HEK293 (cell line): ENCODE measurements around the gene CTDSP2.
A peak's percentile ranks its signal among the peaks of the same experiment; 100 is the strongest.

Experiments
- CTCF ChIA-PET: fragments of 350-600 bp; formaldehyde crosslinking; extraction: SDS; loops from one replicate; lab custom pipeline; 2021; ENCODE audit warnings: antibody characterized with exemption; lab: Yijun Ruan, JAX
- POLR2A ChIA-PET: fragments of 300-600 bp; formaldehyde crosslinking; extraction: SDS; loops from one replicate; lab custom pipeline; 2020; ENCODE audit warnings: antibody characterized with exemption, inconsistent platforms; lab: Yijun Ruan, JAX
- H3K27ac ChIP-seq: fragments of 200-500 bp; sonication (Bioruptor generic); 2 replicates; pipeline ENCODE4 v1.5.1; 2014; ENCODE audit warnings: low read depth, low read length, control low read depth, inconsistent platforms; ENCODE audit errors: extremely low read depth
- H3K36me3 ChIP-seq, 2 experiments: fragments of 200-500 bp in 1 of 2; sonication (Bioruptor generic) in 1 of 2; 1 replicate in 1 of 2; 2 replicates in 1 of 2; pipeline ENCODE4 v1.5.1; 2014 to 2017; ENCODE audit warnings: inconsistent platforms in 2 of 2, low read length in 2 of 2; ENCODE audit not compliant: control insufficient read depth in 2 of 2, insufficient read depth in 1 of 2
- H3K4me1 ChIP-seq: fragments of 200-500 bp; sonication (Bioruptor generic); 2 replicates; pipeline ENCODE4 v1.5.1; 2014; ENCODE audit warnings: mild to moderate bottlenecking, low read length, inconsistent platforms; ENCODE audit not compliant: control insufficient read depth, insufficient read depth
- H3K4me3 ChIP-seq: 2 replicates; pipeline ENCODE4 v1.5.1; 2011; ENCODE audit warnings: low read depth, mild to moderate bottlenecking, control low read depth, low read length, moderate library complexity
- H3K9me3 ChIP-seq: fragments of 200-500 bp; sonication (Bioruptor generic); 2 replicates; pipeline ENCODE4 v1.5.1; 2014; ENCODE audit warnings: low read depth, low read length, inconsistent platforms; ENCODE audit not compliant: control insufficient read depth, insufficient read depth
- AEBP2 ChIP-seq: fragments of 450-650 bp; formaldehyde crosslinking; IDR thresholded peaks from 2 replicates; pipeline ENCODE4 v1.5.1; 2016; ENCODE audit warnings: missing biosample characterization, missing genetic modification characterization, borderline replicate concordance
- ATF2 ChIP-seq: fragments of 450-650 bp; formaldehyde crosslinking; IDR thresholded peaks from 2 replicates; pipeline ENCODE4 v1.5.1; 2016; ENCODE audit warnings: missing biosample characterization, missing genetic modification characterization, low read depth
- BCL6B ChIP-seq: fragments of 450-650 bp; formaldehyde crosslinking; IDR thresholded peaks from 2 replicates; pipeline ENCODE4 v1.5.1; 2017; ENCODE audit warnings: missing biosample characterization, missing genetic modification characterization
- CTCF ChIP-seq: fragments of 450-650 bp; formaldehyde crosslinking; IDR thresholded peaks from 2 replicates; pipeline ENCODE4 v1.5.1; 2016; ENCODE audit warnings: missing biosample characterization, missing genetic modification characterization
- IKZF3 ChIP-seq: fragments of 450-650 bp; IDR thresholded peaks from 2 replicates; pipeline ENCODE4 v1.5.0; 2018; ENCODE audit warnings: missing biosample characterization, mild to moderate bottlenecking, missing genetic modification characterization, moderate library complexity
- TRIM28 ChIP-seq: IDR thresholded peaks from 2 replicates; pipeline ENCODE4 v1.6.1; 2011; ENCODE audit warnings: low read length, control low read depth, borderline replicate concordance
- ZBTB8A ChIP-seq: fragments of 450-650 bp; formaldehyde crosslinking; IDR thresholded peaks from 2 replicates; pipeline ENCODE4 v1.5.1; 2016; ENCODE audit warnings: missing biosample characterization, missing genetic modification characterization
- ZNF138 ChIP-seq: fragments of 450-650 bp; formaldehyde crosslinking; IDR thresholded peaks from 2 replicates; pipeline ENCODE4 v1.5.1; 2016; ENCODE audit warnings: missing biosample characterization, missing genetic modification characterization, borderline replicate concordance
- ZNF280C ChIP-seq: fragments of 450-650 bp; formaldehyde crosslinking; IDR thresholded peaks from 2 replicates; pipeline ENCODE4 v1.5.1; 2016; ENCODE audit warnings: missing biosample characterization, missing genetic modification characterization
- ZNF302 ChIP-seq: fragments of 450-650 bp; formaldehyde crosslinking; IDR thresholded peaks from 2 replicates; pipeline ENCODE4 v1.5.1; 2016; ENCODE audit warnings: missing biosample characterization, missing genetic modification characterization, low read depth
- ZNF311 ChIP-seq: fragments of 450-650 bp; formaldehyde crosslinking; IDR thresholded peaks from 2 replicates; pipeline ENCODE4 v1.5.1; 2017; ENCODE audit warnings: missing biosample characterization, missing genetic modification characterization, borderline replicate concordance
- ZNF449 ChIP-seq: fragments of 450-650 bp; formaldehyde crosslinking; IDR thresholded peaks from 2 replicates; pipeline ENCODE4 v1.5.1; 2017; ENCODE audit warnings: missing biosample characterization, mild to moderate bottlenecking, missing genetic modification characterization, moderate library complexity
- ZNF501 ChIP-seq: fragments of 450-650 bp; formaldehyde crosslinking; IDR thresholded peaks from 2 replicates; pipeline ENCODE4 v1.5.1; 2016; ENCODE audit warnings: missing biosample characterization, missing genetic modification characterization
- ZNF600 ChIP-seq: fragments of 450-650 bp; formaldehyde crosslinking; IDR thresholded peaks from 2 replicates; pipeline ENCODE4 v1.5.1; 2016; ENCODE audit warnings: missing biosample characterization, missing genetic modification characterization
- ZNF624 ChIP-seq: fragments of 450-650 bp; formaldehyde crosslinking; IDR thresholded peaks from 2 replicates; pipeline ENCODE4 v1.5.1; 2017; ENCODE audit warnings: missing biosample characterization, missing genetic modification characterization

CTDSP2 gene

GRCh38 chr12:57869927-57870318 is 23.4 kb upstream of the CTDSP2 start:
- no peaks in the 10 kb centered on the region for H3K4me1 ChIP-seq
- H3K9me3 ChIP-seq = no peaks in the 10 kb centered on the region
- CTCF ChIA-PET = no interaction called here
- no peaks in the 10 kb centered on the region for H3K36me3 ChIP-seq
- POLR2A ChIA-PET = interaction anchor here (1.0 kb wide), 1 partner anchor 22 kb away, joined by 3 read pairs; no protein-coding TSS in a partner anchor
- H3K27ac ChIP-seq = no peak overlapping the region
- no peak for TF ChIP-seq ZNF138 (tag by site-specific recombination)
- H3K4me3 ChIP-seq = no peak overlapping the region

- Histone ChIP-seq H3K36me3 (no peaks in the 10 kb centered on the region), H3K9me3 (no peaks in the 10 kb centered on the region), H3K4me3 (no peak overlapping the region), H3K27ac (no peak overlapping the region), H3K4me1 (no peaks in the 10 kb centered on the region)
- ChIA-PET CTCF (interaction anchor here (0.6 kb wide), 1 partner anchor 13 kb away, joined by 4 read pairs; no protein-coding TSS in a partner anchor), POLR2A (interaction anchor here (1.0 kb wide), 1 partner anchor 21 kb away, joined by 3 read pairs; no protein-coding TSS in a partner anchor)
- TF ChIP-seq CTCF (tag by site-specific recombination) (no peak), ZNF449 (tag by site-specific recombination) (no peak), ZNF624 (tag by site-specific recombination) (no peak), ZNF600 (no peak), ZNF501 (tag by site-specific recombination) (no peak), TRIM28 (no peak), ZNF302 (no peak), IKZF3 (tag by site-specific recombination) (no peak), ATF2 (no peak), BCL6B (tag by site-specific recombination) (no peak), ZNF311 (tag by site-specific recombination) (no peak), AEBP2 (tag by site-specific recombination) (no peak)
Measured at GRCh38 chr12:57869298-57869926, 22.9 kb upstream of the CTDSP2 start.

GRCh38 chr12:57868851-57869268 is 22.3 kb upstream of the CTDSP2 start:
- H3K9me3 ChIP-seq = no peaks in the 10 kb centered on the region
- POLR2A ChIA-PET = no interaction called here
- H3K4me1 ChIP-seq = no peaks in the 10 kb centered on the region
- TF ChIP-seq ZBTB8A (tag by site-specific recombination) = peak; percentile 53
- no peak for TF ChIP-seq ZNF280C (tag by site-specific recombination)
- TF ChIP-seq, all 188 proteins: peak for 1
- H3K36me3 ChIP-seq = no peaks in the 10 kb centered on the region
- CTCF ChIA-PET = interaction anchor here (0.6 to 1.4 kb wide), 2 partner anchors 14 to 36 kb away, joined by 4 read pairs; no protein-coding TSS in a partner anchor
- no peak overlapping the region for H3K4me3 ChIP-seq
- H3K27ac ChIP-seq = no peak overlapping the region
